A549 (cell line): Measurements from ENCODE around the gene TAOK3. TPM values are rescaled to one million over a fixed set of nuclear protein-coding genes. Genes with fewer than 3 reads are reported as not detected.

Experiments
- ATAC-seq, 2 experiments: fragments of 200-7000 bp in 1 of 2; fragments of >200 bp in 1 of 2; cut with Nextera tagmentation in 1 of 2; cut with Tn5 transposase in 1 of 2; 3 replicates each; pipeline versions ENCODE4 v1.8.0 to v1.9.1; 2018 to 2020; ENCODE audit warnings: mild to moderate bottlenecking in 1 of 2, moderate library complexity in 1 of 2
- CTCF ChIA-PET: fragments of 300-600 bp; sonication (Branson Sonifier 250); formaldehyde crosslinking; extraction: SDS; loops from one replicate; lab custom pipeline; 2021; ENCODE audit warnings: antibody characterized with exemption, inconsistent platforms; lab: Yijun Ruan, JAX
- POLR2A ChIA-PET: fragments of 350-600 bp; formaldehyde crosslinking; extraction: SDS; loops from one replicate; lab custom pipeline; 2021; ENCODE audit warnings: antibody characterized with exemption, inconsistent platforms; lab: Yijun Ruan, JAX
- DNase-seq, 2 experiments: peaks; one replicate each; pipeline versions ENCODE4 v3.0.0 to v3.0.0-alpha.2; 2011 to 2016; ENCODE audit warnings: low read depth in 1 of 2, low spot score in 1 of 2
- FAIRE-seq: peaks from 2 replicates; lab custom pipeline; 2011; peaks lifted over from hg19 to GRCh38; lab: Jason Lieb, UNC
- H3K27ac ChIP-seq, 2 experiments: fragments of >200 bp; sonication (Bioruptor Twin); formaldehyde crosslinking; 3 replicates each; pipeline ENCODE4 v1.5.1; 2016 to 2017
- H3K4me1 ChIP-seq: fragments of >200 bp; sonication (Bioruptor Twin); formaldehyde crosslinking; 3 replicates; pipeline ENCODE4 v1.6.1; 2016
- H3K4me2 ChIP-seq: fragments of >200 bp; sonication (Bioruptor Twin); formaldehyde crosslinking; 3 replicates; pipeline ENCODE4 v1.6.1; 2016
- H3K4me3 ChIP-seq: fragments of >200 bp; sonication (Bioruptor Twin); formaldehyde crosslinking; 3 replicates; pipeline ENCODE4 v1.5.1; 2016
- H3K9me3 ChIP-seq: fragments of >200 bp; sonication (Bioruptor Twin); formaldehyde crosslinking; 3 replicates; pipeline ENCODE4 v1.6.1; 2016
- CHD2 ChIP-seq: fragments of 150-350 bp; IDR thresholded peaks from 2 replicates; pipeline ENCODE4 v1.6.1; 2014; ENCODE audit warnings: low read length; ENCODE audit not compliant: partially characterized antibody
- EHF ChIP-seq: fragments of 250-450 bp; sonication (Bioruptor Pico); IDR thresholded peaks from 2 replicates; pipeline ENCODE4 v1.5.0; 2020; ENCODE audit warnings: mild to moderate bottlenecking
- EHMT2 ChIP-seq: fragments of 200-600 bp; sonication (generic); IDR thresholded peaks from 2 replicates; pipeline ENCODE4 v1.6.1; 2016; ENCODE audit warnings: antibody characterized with exemption, low read depth, mild to moderate bottlenecking, moderate library complexity
- EP300 ChIP-seq, 2 experiments: fragments of >200 bp; sonication (Bioruptor Twin); formaldehyde crosslinking; IDR thresholded peaks; 2 replicates in 1 of 2; 3 replicates in 1 of 2; pipeline ENCODE4 v1.6.1; 2016 to 2017
- HOXA7 ChIP-seq: fragments of 250-450 bp; sonication (Bioruptor Pico); IDR thresholded peaks from 2 replicates; pipeline ENCODE4 v1.5.0; 2020; ENCODE audit warnings: mild to moderate bottlenecking, moderate library complexity
- HOXB13 ChIP-seq: fragments of 250-450 bp; sonication (Bioruptor Pico); IDR thresholded peaks from 2 replicates; pipeline ENCODE4 v1.5.0; 2020; ENCODE audit warnings: low read depth, mild to moderate bottlenecking, moderate library complexity
- JUN ChIP-seq, 2 experiments: fragments of >200 bp; sonication (Bioruptor Twin); formaldehyde crosslinking; IDR thresholded peaks; 2 replicates in 1 of 2; 3 replicates in 1 of 2; pipeline ENCODE4 v1.6.1; 2016 to 2017
- KDM1A ChIP-seq: fragments of 200-600 bp; sonication (generic); IDR thresholded peaks from 2 replicates; pipeline ENCODE4 v1.6.1; 2016; ENCODE audit warnings: low read depth, mild to moderate bottlenecking
- KDM5A ChIP-seq: fragments of 200-600 bp; sonication (generic); IDR thresholded peaks from 2 replicates; pipeline ENCODE4 v1.6.1; 2016; ENCODE audit warnings: antibody characterized with exemption, mild to moderate bottlenecking
- MYC ChIP-seq: IDR thresholded peaks from 2 replicates; pipeline ENCODE4 v1.6.1; 2012; ENCODE audit warnings: mild to moderate bottlenecking, inconsistent platforms, low read length, improper control_type of control experiment, borderline replicate concordance
- POLR2AphosphoS2 ChIP-seq: conservative IDR thresholded peaks from 2 replicates; pipeline ENCODE4 v1.6.1; 2012; ENCODE audit warnings: low read length, improper control_type of control experiment, inconsistent platforms
- RAD21 ChIP-seq, 2 experiments: fragments of >200 bp in 1 of 2; sonication (Bioruptor Twin) in 1 of 2; formaldehyde crosslinking in 1 of 2; IDR thresholded peaks in 1 of 2; conservative IDR thresholded peaks in 1 of 2; 2 replicates in 1 of 2; 3 replicates in 1 of 2; pipeline ENCODE4 v1.6.1; 2012 to 2018; ENCODE audit warnings: inconsistent platforms in 1 of 2
- RARB ChIP-seq: fragments of 250-450 bp; sonication (Bioruptor Pico); IDR thresholded peaks from 2 replicates; pipeline ENCODE4 v1.8.0; 2021; ENCODE audit warnings: mild to moderate bottlenecking, moderate library complexity
- RNF2 ChIP-seq: fragments of 200-600 bp; sonication (generic); IDR thresholded peaks from 2 replicates; pipeline ENCODE4 v1.6.1; 2016; ENCODE audit warnings: low read depth, mild to moderate bottlenecking, antibody characterized with exemption, moderate library complexity, borderline replicate concordance
- ZC3H11A ChIP-seq: fragments of 450-650 bp; IDR thresholded peaks from 2 replicates; pipeline ENCODE4 v1.6.1; 2014; ENCODE audit warnings: antibody characterized with exemption, mild to moderate bottlenecking
- ZNF302 ChIP-seq: fragments of 250-450 bp; sonication (Bioruptor Pico); IDR thresholded peaks from 2 replicates; pipeline ENCODE4 v1.9.0; 2021; ENCODE audit warnings: inconsistent platforms, mild to moderate bottlenecking, moderate library complexity
- WGBS: methylation state at CpG from one replicate; pipeline ENCODE4 v1.1.6; 2017; ENCODE audit errors: missing lambda C conversion rate; 5-methylcytosine and 5-hydroxymethylcytosine counted together
- polyA plus RNA-seq, 4 experiments: library from polyadenylated mRNA; depleted of rRNA in 3 of 4; stranded (reverse); fragments of >200 nt; fragmentation: RNase III in 1 of 4; extraction: RNeasy Plus Mini Kit Qiagen cat#74134 plus additional on column Dnase treatment in 1 of 4; gene quantifications; 2 replicates in 3 of 4; 3 replicates in 1 of 4; pipeline ENCODE4 v1.2.3, GENCODE V29; 2011 to 2017
- TF ChIP-seq, protein P1 (sequence below): IDR thresholded peaks from 2 replicates; pipeline ENCODE4 v1.6.1; 2012; ENCODE audit warnings: low read depth, borderline replicate concordance
- TF ChIP-seq, protein P2 (sequence below): fragments of >200 bp; sonication (Bioruptor Twin); formaldehyde crosslinking; IDR thresholded peaks from 3 replicates; pipeline ENCODE4 v1.6.1; 2016
- TF ChIP-seq, protein P3 (sequence below): IDR thresholded peaks from 2 replicates; pipeline ENCODE4 v1.6.1; 2012
- TF ChIP-seq, protein P4 (sequence below): fragments of 450-650 bp; IDR thresholded peaks from 2 replicates; pipeline ENCODE4 v1.6.1; 2014; ENCODE audit warnings: antibody characterized with exemption

Gene TAOK3
- polyA plus RNA-seq, 2 of the 4 experiments (the other 2 are of a cell fraction), result 13.1 to 27.6 TPM

DNA sequence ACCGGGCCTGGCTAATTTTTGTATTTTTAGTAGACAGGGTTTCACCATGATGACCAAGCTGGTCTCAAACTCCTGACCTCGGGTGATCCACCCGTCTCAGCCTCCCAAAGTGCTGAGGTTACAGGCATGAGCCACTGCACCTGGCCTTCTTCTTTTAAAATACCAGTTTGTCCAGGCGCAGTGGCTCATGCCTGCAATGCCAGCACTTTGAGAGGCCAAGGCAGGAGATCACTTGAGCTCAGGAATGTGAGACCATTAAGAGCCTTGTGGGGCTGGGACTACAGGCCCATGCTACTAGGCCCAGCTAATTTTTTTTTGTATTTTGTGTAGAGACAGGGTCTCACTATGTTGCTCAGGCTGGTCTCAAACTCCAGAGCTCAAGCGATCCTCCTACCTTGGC is 244.8 kb downstream of the TAOK3 start:
- Histone ChIP-seq H3K4me3 (no peak overlapping the region), H3K27ac (no peak overlapping the region), H3K4me1 (peaks cover 25% of the 10 kb centered on the region), H3K4me2 (no peak overlapping the region), H3K9me3 (no peaks in the 10 kb centered on the region)
- no peak for FAIRE-seq
- POLR2A ChIA-PET, result no interaction called here
- no peak for DNase-seq
- CTCF ChIA-PET, result interaction anchor here (0.7 to 1.9 kb wide), 3 partner anchors 8 to 248 kb away, joined by 3 to 4 read pairs (median 4); partner anchors contain the start of genes PEBP1 and VSIG10
- 96% methylated on average over 5 of the region's 5 CpGs for WGBS
- TF ChIP-seq CHD2 (no peak), RARB (CRISPR knock-in tag) (no peak), EHF (no peak), POLR2AphosphoS2 (no peak), RNF2 (no peak), EHMT2 (no peak), MYC (no peak), ZNF302 (CRISPR knock-in tag) (no peak), HOXA7 (CRISPR knock-in tag) (no peak), RAD21 (conservative IDR thresholded peaks at IDR 0.05 in 1 of 2, IDR thresholded peaks at IDR 0.05 in 1 of 2) (no peak), KDM5A (no peak)
- TF ChIP-seq, protein P1, sequence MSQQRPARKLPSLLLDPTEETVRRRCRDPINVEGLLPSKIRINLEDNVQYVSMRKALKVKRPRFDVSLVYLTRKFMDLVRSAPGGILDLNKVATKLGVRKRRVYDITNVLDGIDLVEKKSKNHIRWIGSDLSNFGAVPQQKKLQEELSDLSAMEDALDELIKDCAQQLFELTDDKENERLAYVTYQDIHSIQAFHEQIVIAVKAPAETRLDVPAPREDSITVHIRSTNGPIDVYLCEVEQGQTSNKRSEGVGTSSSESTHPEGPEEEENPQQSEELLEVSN, result no peak
- TF ChIP-seq, protein P2, sequence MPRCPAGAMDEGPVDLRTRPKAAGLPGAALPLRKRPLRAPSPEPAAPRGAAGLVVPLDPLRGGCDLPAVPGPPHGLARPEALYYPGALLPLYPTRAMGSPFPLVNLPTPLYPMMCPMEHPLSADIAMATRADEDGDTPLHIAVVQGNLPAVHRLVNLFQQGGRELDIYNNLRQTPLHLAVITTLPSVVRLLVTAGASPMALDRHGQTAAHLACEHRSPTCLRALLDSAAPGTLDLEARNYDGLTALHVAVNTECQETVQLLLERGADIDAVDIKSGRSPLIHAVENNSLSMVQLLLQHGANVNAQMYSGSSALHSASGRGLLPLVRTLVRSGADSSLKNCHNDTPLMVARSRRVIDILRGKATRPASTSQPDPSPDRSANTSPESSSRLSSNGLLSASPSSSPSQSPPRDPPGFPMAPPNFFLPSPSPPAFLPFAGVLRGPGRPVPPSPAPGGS, result no peak
- TF ChIP-seq, protein P3, sequence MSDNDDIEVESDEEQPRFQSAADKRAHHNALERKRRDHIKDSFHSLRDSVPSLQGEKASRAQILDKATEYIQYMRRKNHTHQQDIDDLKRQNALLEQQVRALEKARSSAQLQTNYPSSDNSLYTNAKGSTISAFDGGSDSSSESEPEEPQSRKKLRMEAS, result no peak
- ATAC-seq, result no peak

DNA sequence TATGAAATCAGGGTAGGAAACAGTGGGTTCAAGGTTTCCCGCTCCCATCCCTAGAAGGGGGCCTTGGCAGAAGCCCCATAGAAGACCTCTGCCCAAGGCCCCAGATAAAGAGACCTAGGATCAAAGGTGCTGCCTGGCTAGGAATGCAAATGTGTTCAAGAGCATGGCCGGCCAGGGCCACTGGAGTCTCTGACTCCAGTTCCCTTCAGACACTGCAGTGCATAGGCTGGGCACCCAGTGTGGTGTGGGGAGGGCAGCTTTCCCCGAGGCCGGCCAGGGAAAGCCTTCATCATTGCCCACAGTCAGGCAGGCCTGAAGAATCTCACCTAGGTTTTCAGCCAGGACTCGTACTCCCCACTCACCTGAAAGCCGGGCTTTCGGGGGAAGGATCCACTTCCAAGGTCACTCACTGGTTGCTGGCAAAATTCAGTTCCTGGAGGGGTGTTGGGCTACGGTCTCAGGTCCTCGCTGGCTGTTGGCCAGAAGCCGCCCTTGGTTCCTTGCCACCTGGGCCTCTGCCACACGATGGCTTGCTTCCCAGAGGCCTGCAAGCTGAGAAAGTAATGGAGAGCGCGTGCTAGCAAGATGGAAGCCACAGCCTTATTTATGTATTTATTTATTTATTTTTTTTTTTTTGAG is 246.5 kb downstream of the TAOK3 start:
- CTCF ChIA-PET, result no interaction called here
- ATAC-seq, result peak; percentile 33 to 39; a peak in 2 of 6 replicates
- Histone ChIP-seq H3K4me3 (no peak overlapping the region), H3K9me3 (no peaks in the 10 kb centered on the region), H3K4me1 (peaks cover 13% of the 10 kb centered on the region), H3K4me2 (no peak overlapping the region), H3K27ac (no peak overlapping the region)
- no peak for FAIRE-seq
- DNase-seq, result no peak
- TF ChIP-seq HOXB13 (CRISPR knock-in tag) (no peak), ZC3H11A (no peak), EHMT2 (no peak), JUN (IDR thresholded peaks at IDR 0.05) (no peak), EP300 (IDR thresholded peaks at IDR 0.05) (no peak), KDM1A (no peak), HOXA7 (CRISPR knock-in tag) (no peak)
- TF ChIP-seq, protein P4, sequence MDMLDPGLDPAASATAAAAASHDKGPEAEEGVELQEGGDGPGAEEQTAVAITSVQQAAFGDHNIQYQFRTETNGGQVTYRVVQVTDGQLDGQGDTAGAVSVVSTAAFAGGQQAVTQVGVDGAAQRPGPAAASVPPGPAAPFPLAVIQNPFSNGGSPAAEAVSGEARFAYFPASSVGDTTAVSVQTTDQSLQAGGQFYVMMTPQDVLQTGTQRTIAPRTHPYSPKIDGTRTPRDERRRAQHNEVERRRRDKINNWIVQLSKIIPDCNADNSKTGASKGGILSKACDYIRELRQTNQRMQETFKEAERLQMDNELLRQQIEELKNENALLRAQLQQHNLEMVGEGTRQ, result no peak
- POLR2A ChIA-PET, result interaction anchor here (1.4 kb wide), 1 partner anchor 10 kb away, joined by 10 read pairs; the partner anchor contains the start of gene PEBP1
- WGBS, result 93% methylated on average over 13 of the region's 13 CpGs

DNA sequence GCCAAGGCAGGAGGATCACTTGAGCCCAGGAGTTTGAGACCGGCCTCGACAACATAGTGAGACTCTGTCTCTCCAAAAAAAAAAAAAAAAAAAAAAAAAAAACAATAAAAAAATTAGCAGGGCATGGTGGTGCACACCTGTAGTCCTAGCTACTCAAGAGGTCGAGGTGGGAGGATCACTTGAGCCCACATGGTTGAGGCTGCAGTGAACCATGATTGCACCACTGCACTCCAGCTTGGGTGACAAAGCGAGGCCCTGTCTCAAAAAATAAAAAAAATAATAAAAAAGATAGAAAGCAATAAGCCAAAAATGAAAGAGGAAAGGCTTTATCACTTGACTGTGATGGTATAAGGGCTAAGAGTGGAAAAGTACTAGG is 247.0 kb downstream of the TAOK3 start:
- no peak overlapping the region for H3K4me2 ChIP-seq
- CTCF ChIA-PET, result interaction anchor here (1.7 kb wide), 1 partner anchor 9 kb away, joined by 5 read pairs; no protein-coding TSS in a partner anchor
- no peak overlapping the region for H3K4me3 ChIP-seq
- no peak overlapping the region for H3K27ac ChIP-seq
- FAIRE-seq, result no peak
- H3K4me1 ChIP-seq, result peaks cover 13% of the 10 kb centered on the region
- no peak for TF ChIP-seq HOXB13 (CRISPR knock-in tag)
- TF ChIP-seq, all 56 proteins: peak for 0
- ATAC-seq (no peak), DNase-seq (no peak)
- POLR2A ChIA-PET, result interaction anchor here (1.4 kb wide), 1 partner anchor 10 kb away, joined by 10 read pairs; the partner anchor contains the start of gene PEBP1
- 88% methylated on average over 4 of the region's 4 CpGs for WGBS
- H3K9me3 ChIP-seq, result no peaks in the 10 kb centered on the region
